HEK293T (cell line): ENCODE measurements around the gene PRELID3B.

Experiments used
- ARNT ChIP-seq: fragments of 450-650 bp; IDR thresholded peaks from 2 replicates; pipeline ENCODE4 v1.6.1; 2017; ENCODE audit warnings: mild to moderate bottlenecking
- BHLHE40 ChIP-seq: fragments of 450-650 bp; IDR thresholded peaks from 2 replicates; pipeline ENCODE4 v1.6.1; 2016; ENCODE audit warnings: mild to moderate bottlenecking, moderate library complexity, borderline replicate concordance
- FOXM1 ChIP-seq: fragments of 450-650 bp; IDR thresholded peaks from 2 replicates; pipeline ENCODE4 v1.6.1; 2017; ENCODE audit warnings: mild to moderate bottlenecking, borderline replicate concordance
- NFRKB ChIP-seq: fragments of 450-650 bp; IDR thresholded peaks from 2 replicates; pipeline ENCODE4 v1.6.1; 2016; ENCODE audit warnings: mild to moderate bottlenecking, moderate library complexity
- PKNOX1 ChIP-seq: fragments of 450-650 bp; IDR thresholded peaks from 2 replicates; pipeline ENCODE4 v1.6.1; 2016
- SP1 ChIP-seq: fragments of 450-650 bp; IDR thresholded peaks from 2 replicates; pipeline ENCODE4 v1.6.1; 2017
- SUZ12 ChIP-seq: fragments of 450-650 bp; IDR thresholded peaks from 2 replicates; pipeline ENCODE4 v1.6.1; 2016; ENCODE audit warnings: mild to moderate bottlenecking
- TARDBP ChIP-seq: fragments of 450-650 bp; IDR thresholded peaks from 2 replicates; pipeline ENCODE4 v1.6.1; 2016

DNA sequence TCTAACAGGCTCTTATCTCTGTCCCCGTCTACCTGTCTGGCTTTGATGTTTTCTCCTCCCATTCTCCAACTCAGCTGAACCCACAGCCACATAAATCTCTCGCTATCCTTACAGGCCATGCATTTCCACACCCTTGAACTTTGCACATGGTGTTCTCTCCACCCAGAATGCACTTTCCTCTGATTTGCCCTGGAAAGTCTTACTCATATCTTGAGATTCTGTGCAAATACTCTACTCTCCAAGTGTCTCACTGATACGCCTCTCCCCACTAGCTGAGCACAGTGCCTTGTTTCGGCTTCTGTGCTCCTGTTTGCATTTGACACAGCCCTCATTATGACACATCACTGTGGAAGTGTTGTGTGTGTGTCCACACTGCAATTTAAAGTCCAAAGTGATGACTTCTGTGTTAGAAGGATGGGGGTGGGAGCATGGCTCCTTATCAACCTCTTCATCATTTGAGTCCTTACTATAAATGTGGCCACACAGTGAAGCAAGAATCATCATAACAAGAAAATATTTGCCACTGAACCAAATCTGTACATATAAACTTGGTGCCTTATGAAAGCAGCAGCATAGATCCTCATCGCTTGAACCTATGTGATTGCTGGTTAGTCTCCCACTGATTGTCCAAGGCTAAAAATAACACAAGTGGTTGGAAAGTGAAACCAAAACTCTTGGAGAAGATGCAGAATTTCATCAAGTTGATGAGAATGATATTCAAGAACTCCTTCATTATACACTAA, 5.5 kb upstream of the PRELID3B start:
- TF ChIP-seq TARDBP (no peak), NFRKB (no peak), FOXM1 (no peak), SP1 (no peak), PKNOX1 (no peak), BHLHE40 (no peak), ARNT (no peak), SUZ12 (no peak)
